SK-N-SH treated with all-trans-retinoic acid at 6 μM for 48 hours (cell line): ENCODE results near the gene SMAD6.

ENCODE experiments used
- ATAC-seq: fragments of 200-7000 bp; cut with Tn5 transposase; 3 replicates; pipeline ENCODE4 v1.9.1; 2020; ENCODE audit warnings: mild to moderate bottlenecking, moderate library complexity
- ARNTL ChIP-seq: fragments of 450-650 bp; formaldehyde crosslinking; IDR thresholded peaks from 2 replicates; pipeline ENCODE4 v1.5.0; 2020; ENCODE audit warnings: low read depth, mild to moderate bottlenecking, moderate library complexity, borderline replicate concordance
- BACH2 ChIP-seq: fragments of 250-450 bp; sonication (Bioruptor Pico); IDR thresholded peaks from 2 replicates; pipeline ENCODE4 v1.9.0; 2021; ENCODE audit warnings: mild to moderate bottlenecking, borderline replicate concordance
- CREB5 ChIP-seq: fragments of 250-450 bp; sonication (Bioruptor Pico); IDR thresholded peaks from 2 replicates; pipeline ENCODE4 v1.5.1; 2020; ENCODE audit warnings: low read depth, mild to moderate bottlenecking, moderate library complexity
- CSDC2 ChIP-seq: fragments of 250-450 bp; sonication (Bioruptor Pico); IDR thresholded peaks from 2 replicates; pipeline ENCODE4 v1.5.0; 2020; ENCODE audit warnings: mild to moderate bottlenecking, moderate library complexity
- CSRNP3 ChIP-seq: fragments of 250-450 bp; sonication (Bioruptor Pico); IDR thresholded peaks from 2 replicates; pipeline ENCODE4 v1.5.1; 2021; ENCODE audit warnings: mild to moderate bottlenecking, moderate library complexity
- ESRRG ChIP-seq: fragments of 250-450 bp; sonication (Bioruptor Pico); IDR thresholded peaks from 2 replicates; pipeline ENCODE4 v1.6.1; 2021; ENCODE audit warnings: mild to moderate bottlenecking
- GLIS3 ChIP-seq: fragments of 250-450 bp; sonication (Bioruptor Pico); IDR thresholded peaks from 2 replicates; pipeline ENCODE4 v1.5.0; 2020; ENCODE audit warnings: mild to moderate bottlenecking, moderate library complexity
- OSR1 ChIP-seq: fragments of 250-450 bp; sonication (Bioruptor Pico); IDR thresholded peaks from 2 replicates; pipeline ENCODE4 v1.8.0; 2022; ENCODE audit warnings: moderate library complexity, mild to moderate bottlenecking, inconsistent platforms
- PPARA ChIP-seq: fragments of 250-450 bp; sonication (Bioruptor Pico); IDR thresholded peaks from 2 replicates; pipeline ENCODE4 v1.5.0; 2020; ENCODE audit warnings: mild to moderate bottlenecking, borderline replicate concordance
- RARB ChIP-seq: fragments of 250-450 bp; sonication (Bioruptor Pico); IDR thresholded peaks from 2 replicates; pipeline ENCODE4 v1.8.0; 2021; ENCODE audit warnings: mild to moderate bottlenecking, moderate library complexity
- SNAI2 ChIP-seq: fragments of 250-450 bp; sonication (Bioruptor Pico); IDR thresholded peaks from 2 replicates; pipeline ENCODE4 v1.5.0; 2020; ENCODE audit warnings: mild to moderate bottlenecking, moderate library complexity
- TCF4 ChIP-seq: fragments of 250-450 bp; sonication (Bioruptor Pico); IDR thresholded peaks from 2 replicates; pipeline ENCODE4 v1.8.0; 2021; ENCODE audit warnings: mild to moderate bottlenecking, moderate library complexity, borderline replicate concordance
- TOX ChIP-seq: fragments of 250-450 bp; sonication (Bioruptor Pico); IDR thresholded peaks from 2 replicates; pipeline ENCODE4 v1.8.0; 2021; ENCODE audit warnings: mild to moderate bottlenecking, moderate library complexity, borderline replicate concordance
- ZC3H10 ChIP-seq: fragments of 250-450 bp; sonication (Bioruptor Pico); IDR thresholded peaks from 2 replicates; pipeline ENCODE4 v1.5.1; 2021; ENCODE audit warnings: mild to moderate bottlenecking, moderate library complexity
- ZFP3 ChIP-seq: fragments of 250-450 bp; sonication (Bioruptor Pico); IDR thresholded peaks from 2 replicates; pipeline ENCODE4 v1.5.0; 2020; ENCODE audit warnings: mild to moderate bottlenecking, moderate library complexity
- ZNF8 ChIP-seq: fragments of 450-650 bp; formaldehyde crosslinking; IDR thresholded peaks from 2 replicates; pipeline ENCODE4 v1.5.0; 2020; ENCODE audit warnings: mild to moderate bottlenecking, moderate library complexity
- TF ChIP-seq, protein P1 (sequence below): fragments of 250-450 bp; sonication (Bioruptor Pico); IDR thresholded peaks from 2 replicates; pipeline ENCODE4 v1.5.0; 2020; ENCODE audit warnings: mild to moderate bottlenecking, moderate library complexity
- TF ChIP-seq, protein P2 (sequence below): fragments of 250-450 bp; sonication (Bioruptor Pico); IDR thresholded peaks from 2 replicates; pipeline ENCODE4 v1.8.0; 2020; ENCODE audit warnings: mild to moderate bottlenecking, moderate library complexity, borderline replicate concordance

SMAD6 gene

DNA sequence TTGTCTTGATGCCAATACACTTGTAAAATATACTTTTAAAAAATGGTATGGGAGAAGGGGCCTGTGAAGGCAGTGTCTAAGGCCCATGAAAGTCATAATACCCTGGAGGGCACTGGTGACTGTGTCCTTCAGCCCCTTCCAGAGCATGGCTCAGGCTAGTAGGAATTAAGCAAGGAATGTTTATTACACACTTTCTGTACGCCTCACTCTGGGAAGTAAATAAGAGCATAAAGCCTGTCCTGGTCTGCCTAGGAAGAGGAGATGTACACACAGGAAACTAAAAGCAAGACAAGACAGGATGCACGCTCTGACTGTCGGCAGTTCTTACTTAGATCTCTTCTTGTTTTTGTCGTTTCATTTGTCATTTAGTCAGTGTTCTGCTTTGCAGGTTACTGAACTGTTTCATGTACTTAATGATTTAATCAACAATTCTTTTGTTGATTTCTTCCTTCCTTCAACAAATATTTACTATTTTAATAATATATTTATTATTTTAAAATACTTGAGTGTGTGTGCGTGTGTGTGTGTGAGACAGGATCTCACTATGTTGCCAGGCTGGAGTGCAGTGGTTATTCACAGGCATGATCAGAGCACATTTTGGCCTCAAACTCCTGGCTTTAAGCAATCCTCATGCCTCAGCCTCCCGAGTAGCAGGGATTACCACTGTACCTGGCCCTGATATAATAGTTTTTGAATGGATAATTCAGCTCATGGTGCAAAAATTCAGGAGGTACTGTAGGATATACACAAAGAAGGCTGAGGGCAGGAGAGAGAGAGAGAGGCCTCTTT lies 9.0 kb upstream of the SMAD6 start (continued):
- TF ChIP-seq CSRNP3 (CRISPR knock-in tag) (no peak), TOX (CRISPR knock-in tag) (no peak)
- TF ChIP-seq, all 23 proteins: peak for 0

- TF ChIP-seq RARB (no peak), CREB5 (no peak), TOX (CRISPR knock-in tag) (no peak), TCF4 (CRISPR knock-in tag) (no peak), CSDC2 (CRISPR knock-in tag) (no peak), OSR1 (no peak)
These were observed 5.3 kb upstream of the SMAD6 start for GRCh38 chr15:66696770-66697169.

GRCh38 chr15:66698318-66698961 lies 3.6 kb upstream of the SMAD6 start:
- TF ChIP-seq CREB5 (no peak), ARNTL (CRISPR knock-in tag) (no peak)
- TF ChIP-seq, protein P1, sequence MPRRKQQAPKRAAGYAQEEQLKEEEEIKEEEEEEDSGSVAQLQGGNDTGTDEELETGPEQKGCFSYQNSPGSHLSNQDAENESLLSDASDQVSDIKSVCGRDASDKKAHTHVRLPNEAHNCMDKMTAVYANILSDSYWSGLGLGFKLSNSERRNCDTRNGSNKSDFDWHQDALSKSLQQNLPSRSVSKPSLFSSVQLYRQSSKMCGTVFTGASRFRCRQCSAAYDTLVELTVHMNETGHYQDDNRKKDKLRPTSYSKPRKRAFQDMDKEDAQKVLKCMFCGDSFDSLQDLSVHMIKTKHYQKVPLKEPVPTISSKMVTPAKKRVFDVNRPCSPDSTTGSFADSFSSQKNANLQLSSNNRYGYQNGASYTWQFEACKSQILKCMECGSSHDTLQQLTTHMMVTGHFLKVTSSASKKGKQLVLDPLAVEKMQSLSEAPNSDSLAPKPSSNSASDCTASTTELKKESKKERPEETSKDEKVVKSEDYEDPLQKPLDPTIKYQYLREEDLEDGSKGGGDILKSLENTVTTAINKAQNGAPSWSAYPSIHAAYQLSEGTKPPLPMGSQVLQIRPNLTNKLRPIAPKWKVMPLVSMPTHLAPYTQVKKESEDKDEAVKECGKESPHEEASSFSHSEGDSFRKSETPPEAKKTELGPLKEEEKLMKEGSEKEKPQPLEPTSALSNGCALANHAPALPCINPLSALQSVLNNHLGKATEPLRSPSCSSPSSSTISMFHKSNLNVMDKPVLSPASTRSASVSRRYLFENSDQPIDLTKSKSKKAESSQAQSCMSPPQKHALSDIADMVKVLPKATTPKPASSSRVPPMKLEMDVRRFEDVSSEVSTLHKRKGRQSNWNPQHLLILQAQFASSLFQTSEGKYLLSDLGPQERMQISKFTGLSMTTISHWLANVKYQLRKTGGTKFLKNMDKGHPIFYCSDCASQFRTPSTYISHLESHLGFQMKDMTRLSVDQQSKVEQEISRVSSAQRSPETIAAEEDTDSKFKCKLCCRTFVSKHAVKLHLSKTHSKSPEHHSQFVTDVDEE (CRISPR knock-in tag) = 0 out of 2 replicates have a peak, but pooled peaks have one; percentile 13
- peak; percentile 64 for ATAC-seq

More at GRCh38 chr15:66696770-66697169, 5.3 kb upstream of the SMAD6 start:
- ATAC-seq = no peak

GRCh38 chr15:66698971-66699370 lies 3.1 kb upstream of the SMAD6 start:
- ATAC-seq = no peak
- no peak for TF ChIP-seq ZNF8 (CRISPR knock-in tag)

DNA sequence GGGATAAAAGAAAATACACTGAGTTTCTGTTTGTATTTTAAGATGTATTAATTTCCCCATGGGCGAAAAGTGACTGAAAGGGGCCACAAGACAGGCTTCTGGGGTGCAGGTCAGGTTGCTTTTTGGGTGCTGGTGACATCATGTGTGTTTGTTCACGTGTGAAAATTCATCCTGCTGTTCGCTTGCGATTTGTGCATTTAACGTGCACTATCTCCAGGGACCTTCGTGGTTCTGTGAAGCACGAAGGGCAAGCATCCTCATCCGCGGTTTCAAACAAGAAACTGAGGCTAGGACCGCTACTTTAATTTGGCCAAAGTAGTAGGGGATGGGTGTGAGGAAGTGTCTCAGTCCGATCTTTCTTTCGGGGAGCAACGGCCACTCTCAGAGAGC lies 1.6 kb upstream of the SMAD6 start:
- TF ChIP-seq BACH2 (CRISPR knock-in tag) (no peak), TCF4 (CRISPR knock-in tag) (no peak), SNAI2 (CRISPR knock-in tag) (no peak), TOX (CRISPR knock-in tag) (no peak), ARNTL (CRISPR knock-in tag) (no peak), ESRRG (CRISPR knock-in tag) (no peak), GLIS3 (CRISPR knock-in tag) (no peak), CREB5 (no peak), ZC3H10 (CRISPR knock-in tag) (no peak), PPARA (no peak), ZFP3 (CRISPR knock-in tag) (no peak)
- TF ChIP-seq, protein P1 (CRISPR knock-in tag) = no peak
- TF ChIP-seq, protein P2, sequence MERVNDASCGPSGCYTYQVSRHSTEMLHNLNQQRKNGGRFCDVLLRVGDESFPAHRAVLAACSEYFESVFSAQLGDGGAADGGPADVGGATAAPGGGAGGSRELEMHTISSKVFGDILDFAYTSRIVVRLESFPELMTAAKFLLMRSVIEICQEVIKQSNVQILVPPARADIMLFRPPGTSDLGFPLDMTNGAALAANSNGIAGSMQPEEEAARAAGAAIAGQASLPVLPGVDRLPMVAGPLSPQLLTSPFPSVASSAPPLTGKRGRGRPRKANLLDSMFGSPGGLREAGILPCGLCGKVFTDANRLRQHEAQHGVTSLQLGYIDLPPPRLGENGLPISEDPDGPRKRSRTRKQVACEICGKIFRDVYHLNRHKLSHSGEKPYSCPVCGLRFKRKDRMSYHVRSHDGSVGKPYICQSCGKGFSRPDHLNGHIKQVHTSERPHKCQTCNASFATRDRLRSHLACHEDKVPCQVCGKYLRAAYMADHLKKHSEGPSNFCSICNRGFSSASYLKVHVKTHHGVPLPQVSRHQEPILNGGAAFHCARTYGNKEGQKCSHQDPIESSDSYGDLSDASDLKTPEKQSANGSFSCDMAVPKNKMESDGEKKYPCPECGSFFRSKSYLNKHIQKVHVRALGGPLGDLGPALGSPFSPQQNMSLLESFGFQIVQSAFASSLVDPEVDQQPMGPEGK (CRISPR knock-in tag) = no peak
- no peak for ATAC-seq
